ENCODE results near the gene DENND5B.

- TF ChIP-seq CTCF (IDR thresholded peaks at IDR 0.05) (no peak), POLR2A (IDR thresholded peaks at IDR 0.05) (no peak)
Observed at GRCh38 chr12:31612819-31613218, 21.9 kb upstream of the DENND5B start.

Data from lower leg skin (tissue), 3 donors.